Effector memory CD4-positive, alpha-beta T cell (primary cell): ENCODE results near the gene ATAD3B.

Experiments used
- DNase-seq, 3 donors: peaks; one replicate each; pipeline ENCODE4 v3.0.0-alpha.2; 2020
- H3K27ac ChIP-seq: 2 replicates; pipeline ENCODE4 v1.7.0; 2013; ENCODE audit warnings: mild to moderate bottlenecking, low read length, moderate library complexity; ENCODE audit not compliant: insufficient read depth, poor library complexity, severe bottlenecking
- H3K27me3 ChIP-seq: replicated peaks from 2 replicates; pipeline ENCODE4 v1.7.0; 2013; ENCODE audit warnings: mild to moderate bottlenecking, low read length; ENCODE audit not compliant: insufficient read depth, control insufficient read depth, poor library complexity, severe bottlenecking
- H3K36me3 ChIP-seq: 2 replicates; pipeline ENCODE4 v1.7.0; 2013; ENCODE audit warnings: mild to moderate bottlenecking, low read length, moderate library complexity; ENCODE audit not compliant: control insufficient read depth, insufficient read depth
- H3K4me1 ChIP-seq: 2 replicates; pipeline ENCODE4 v1.7.0; 2013; ENCODE audit warnings: low read length, mild to moderate bottlenecking; ENCODE audit not compliant: control insufficient read depth, insufficient read depth, poor library complexity, severe bottlenecking
- H3K4me3 ChIP-seq: 2 replicates; pipeline ENCODE4 v1.7.0; 2013; ENCODE audit warnings: low read length, low read depth, mild to moderate bottlenecking; ENCODE audit not compliant: insufficient read depth, poor library complexity, severe bottlenecking
- H3K9me3 ChIP-seq: 2 replicates; pipeline ENCODE4 v1.7.0; 2013; ENCODE audit warnings: mild to moderate bottlenecking, low read length, moderate library complexity; ENCODE audit not compliant: control insufficient read depth
- total RNA-seq, 3 donors: gene quantifications; one replicate each; lab custom pipeline; 2026; lab: John Stamatoyannopoulos, UW

Gene ATAD3B, protein sequence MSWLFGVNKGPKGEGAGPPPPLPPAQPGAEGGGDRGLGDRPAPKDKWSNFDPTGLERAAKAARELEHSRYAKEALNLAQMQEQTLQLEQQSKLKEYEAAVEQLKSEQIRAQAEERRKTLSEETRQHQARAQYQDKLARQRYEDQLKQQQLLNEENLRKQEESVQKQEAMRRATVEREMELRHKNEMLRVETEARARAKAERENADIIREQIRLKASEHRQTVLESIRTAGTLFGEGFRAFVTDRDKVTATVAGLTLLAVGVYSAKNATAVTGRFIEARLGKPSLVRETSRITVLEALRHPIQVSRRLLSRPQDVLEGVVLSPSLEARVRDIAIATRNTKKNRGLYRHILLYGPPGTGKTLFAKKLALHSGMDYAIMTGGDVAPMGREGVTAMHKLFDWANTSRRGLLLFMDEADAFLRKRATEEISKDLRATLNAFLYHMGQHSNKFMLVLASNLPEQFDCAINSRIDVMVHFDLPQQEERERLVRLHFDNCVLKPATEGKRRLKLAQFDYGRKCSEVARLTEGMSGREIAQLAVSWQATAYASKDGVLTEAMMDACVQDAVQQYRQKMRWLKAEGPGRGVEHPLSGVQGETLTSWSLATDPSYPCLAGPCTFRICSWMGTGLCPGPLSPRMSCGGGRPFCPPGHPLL
- 63.6 to 77.5 (median 65.1) reads per million in 3 donors for total RNA-seq

DNA sequence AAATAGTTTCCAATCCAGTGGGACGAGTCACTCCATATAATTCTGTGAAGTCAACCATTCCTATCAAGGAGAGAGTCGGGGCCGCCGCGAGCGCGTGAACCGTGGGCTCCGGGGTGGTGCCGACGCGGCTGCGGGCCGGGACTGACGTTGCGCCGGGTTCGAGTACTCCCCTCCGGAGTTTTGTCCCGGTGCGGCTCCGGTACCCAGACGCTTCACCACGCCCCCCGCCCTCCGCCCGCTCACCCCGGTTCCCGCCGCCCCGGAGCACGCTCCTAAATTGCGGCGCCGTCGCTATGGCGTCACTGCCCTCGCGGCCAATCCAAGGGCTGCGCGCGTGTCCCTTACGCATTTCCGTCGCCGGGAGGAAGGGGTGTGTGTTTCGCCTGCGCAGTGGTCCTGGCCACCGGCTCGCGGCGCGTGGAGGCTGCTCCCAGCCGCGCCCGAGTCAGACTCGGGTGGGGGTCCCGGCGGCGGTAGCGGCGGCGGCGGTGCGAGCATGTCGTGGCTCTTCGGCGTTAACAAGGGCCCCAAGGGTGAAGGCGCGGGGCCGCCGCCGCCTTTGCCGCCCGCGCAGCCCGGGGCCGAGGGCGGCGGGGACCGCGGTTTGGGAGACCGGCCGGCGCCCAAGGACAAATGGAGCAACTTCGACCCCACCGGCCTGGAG lies at the start of gene ATAD3B:
Gene ATAD3B, plus strand, starts transcription at position 377 of the 664 bp plus-strand sequence. Its CDS starts 120 bp downstream, at position 497.
- DNase-seq = peak; percentile 78 to 87 (median 85)
- Histone ChIP-seq H3K9me3 (no peaks in the 10 kb centered on the region), H3K36me3 (no peaks in the 10 kb centered on the region), H3K4me3 (peak within 1 kb of the TSS; percentile 69), H3K27me3 (no peaks in the 10 kb centered on the region), H3K4me1 (peaks cover 7% of the 10 kb centered on the region), H3K27ac (peak within 1 kb of the TSS; percentile 74)

DNA sequence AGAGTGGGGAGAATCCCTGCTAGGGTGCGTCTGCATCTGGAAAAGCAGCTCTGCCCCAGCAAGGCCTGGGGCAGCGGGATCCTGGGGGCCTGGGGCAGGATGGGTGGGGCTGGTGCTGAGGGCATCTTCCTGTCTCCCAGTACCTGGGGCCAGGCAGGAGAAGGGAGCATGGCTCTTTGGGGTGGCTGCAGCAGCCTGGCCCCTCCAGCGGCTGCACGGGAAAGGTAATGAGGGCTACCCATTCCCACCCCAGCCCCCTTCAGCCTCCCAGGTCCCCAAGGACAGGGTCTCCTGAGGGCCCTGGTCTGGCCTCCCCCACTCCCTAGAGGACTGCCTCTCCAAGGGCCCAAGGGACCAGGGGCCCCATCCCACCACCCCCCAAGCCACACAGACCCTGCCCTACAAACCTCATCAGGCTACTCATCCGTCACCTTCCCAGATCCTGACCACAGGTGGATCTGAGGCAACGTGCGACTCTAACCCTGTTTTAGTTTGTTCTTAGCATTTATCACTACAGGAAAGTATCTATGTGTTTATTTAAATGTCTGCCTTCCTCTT lies 49.6 kb upstream of the ATAD3B start:
- H3K4me1 ChIP-seq = peaks cover 5% of the 10 kb centered on the region
- peaks cover 21% of the 10 kb centered on the region for H3K27me3 ChIP-seq
- H3K9me3 ChIP-seq = no peaks in the 10 kb centered on the region
- no peak for DNase-seq
- H3K4me3 ChIP-seq = no peak overlapping the region
- no peaks in the 10 kb centered on the region for H3K36me3 ChIP-seq
- no peak overlapping the region for H3K27ac ChIP-seq

DNA sequence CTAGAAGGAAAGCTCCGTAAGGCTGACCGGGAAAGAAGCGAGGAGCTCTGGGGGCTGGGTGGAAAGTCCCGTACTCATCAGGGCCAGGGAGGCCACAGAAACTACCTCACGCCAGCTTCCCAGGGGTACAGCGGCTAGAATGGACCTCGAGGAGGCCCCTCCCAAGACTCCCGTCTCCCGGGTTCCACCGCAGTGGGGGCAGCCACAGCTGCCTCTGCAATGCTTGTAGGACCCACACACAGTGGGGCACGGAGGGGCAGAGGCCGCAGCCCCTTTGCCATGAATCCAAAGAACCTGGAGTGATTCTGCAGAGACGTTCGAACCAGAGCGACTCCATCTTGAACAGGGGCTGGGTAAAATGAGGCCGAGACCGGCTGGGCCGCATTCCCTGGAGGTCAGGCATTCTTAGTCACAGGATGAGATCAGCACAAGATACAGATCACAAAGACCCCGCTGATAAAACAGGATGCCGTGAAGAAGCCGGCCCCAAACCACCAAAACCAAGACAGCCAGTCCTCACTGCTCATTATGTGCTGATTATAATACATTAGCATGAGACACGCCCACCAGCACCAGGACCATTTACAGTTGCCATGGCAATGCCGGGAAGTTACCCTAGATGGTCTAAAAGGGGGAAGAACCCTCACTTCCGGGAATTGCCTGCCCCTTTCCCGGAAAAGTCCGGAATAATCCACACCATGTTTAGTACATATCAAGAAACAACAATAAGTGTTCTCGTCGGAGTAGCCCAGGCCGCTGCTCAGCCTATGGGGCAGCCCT lies 48.9 kb upstream of the ATAD3B start:
- Histone ChIP-seq H3K27me3 (peaks cover 24% of the 10 kb centered on the region), H3K27ac (no peak overlapping the region)
- DNase-seq = no peak

DNA sequence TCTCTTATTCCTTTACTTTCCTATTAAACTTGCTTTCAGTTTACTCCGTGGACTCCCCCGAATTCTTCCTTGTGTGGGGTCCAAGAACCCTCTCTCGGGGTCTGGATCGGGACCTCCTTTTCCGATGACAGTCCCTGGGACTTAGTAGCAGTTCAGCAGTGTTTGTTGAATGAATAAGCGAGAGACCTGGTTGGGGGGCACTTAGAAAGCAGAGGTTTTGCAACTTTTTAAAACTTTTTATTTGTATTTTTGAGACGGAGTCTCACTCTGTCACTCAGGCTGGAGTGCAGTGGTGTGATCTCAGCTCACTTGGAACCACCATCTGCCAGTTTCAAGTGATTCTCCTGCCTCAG lies 48.3 kb upstream of the ATAD3B start:
- H3K9me3 ChIP-seq = no peaks in the 10 kb centered on the region

More for the DNA sequence above, 48.9 kb upstream of the ATAD3B start:
- no peaks in the 10 kb centered on the region for H3K36me3 ChIP-seq
- H3K4me3 ChIP-seq = no peak overlapping the region
- H3K9me3 ChIP-seq = no peaks in the 10 kb centered on the region
- peaks cover 7% of the 10 kb centered on the region for H3K4me1 ChIP-seq

DNA sequence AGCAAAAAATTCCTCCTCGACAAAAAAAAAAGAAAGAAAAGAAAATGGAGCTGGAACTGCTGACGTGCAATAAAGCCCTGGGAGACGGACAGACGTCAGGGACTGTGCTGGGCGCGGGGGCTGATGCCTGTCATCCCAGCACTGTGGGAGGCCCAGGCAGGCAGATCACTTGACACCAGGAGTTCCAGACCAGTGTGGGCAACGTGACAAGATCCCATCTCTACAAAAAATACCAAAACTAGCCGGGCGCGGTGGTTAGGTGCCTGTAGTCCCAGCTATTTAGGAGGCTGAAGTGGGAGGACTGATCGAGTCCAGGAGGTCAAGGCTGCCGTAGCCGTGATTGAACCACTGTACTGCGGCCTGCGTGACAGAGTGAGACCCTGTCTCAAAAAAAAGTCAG lies 46.9 kb upstream of the ATAD3B start:
- H3K27me3 ChIP-seq = peaks cover 24% of the 10 kb centered on the region
- no peak for DNase-seq
- no peaks in the 10 kb centered on the region for H3K9me3 ChIP-seq

More for the DNA sequence above, 48.3 kb upstream of the ATAD3B start:
- no peak for DNase-seq
- H3K27ac ChIP-seq = no peak overlapping the region
- peaks cover 24% of the 10 kb centered on the region for H3K27me3 ChIP-seq
- peaks cover 7% of the 10 kb centered on the region for H3K4me1 ChIP-seq
- H3K4me3 ChIP-seq = no peak overlapping the region
- no peaks in the 10 kb centered on the region for H3K36me3 ChIP-seq

DNA sequence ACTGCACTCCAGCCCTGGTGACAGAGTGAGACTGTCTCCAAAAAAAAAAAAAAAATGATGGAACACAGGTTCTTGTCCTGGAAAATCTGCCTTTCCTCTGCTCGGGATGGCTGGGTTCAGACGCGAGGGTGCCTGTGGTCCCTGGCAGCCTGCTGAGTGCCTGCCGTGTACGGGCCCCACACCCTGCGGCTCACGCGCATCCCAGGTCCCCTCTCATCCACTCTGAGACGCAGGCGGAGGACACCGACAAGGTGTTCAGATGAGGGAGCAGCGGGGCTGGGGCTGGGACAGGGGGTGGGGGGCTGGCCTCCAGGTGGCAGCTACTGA lies 46.2 kb upstream of the ATAD3B start:
- no peak overlapping the region for H3K4me3 ChIP-seq
- H3K36me3 ChIP-seq = no peaks in the 10 kb centered on the region
- peaks cover 7% of the 10 kb centered on the region for H3K4me1 ChIP-seq
- H3K27ac ChIP-seq = no peak overlapping the region
- no peaks in the 10 kb centered on the region for H3K9me3 ChIP-seq
- peaks cover 24% of the 10 kb centered on the region for H3K27me3 ChIP-seq
- no peak for DNase-seq

More for the DNA sequence above, 46.9 kb upstream of the ATAD3B start:
- Histone ChIP-seq H3K36me3 (no peaks in the 10 kb centered on the region), H3K4me1 (peaks cover 7% of the 10 kb centered on the region), H3K4me3 (no peak overlapping the region), H3K27ac (no peak overlapping the region)

DNA sequence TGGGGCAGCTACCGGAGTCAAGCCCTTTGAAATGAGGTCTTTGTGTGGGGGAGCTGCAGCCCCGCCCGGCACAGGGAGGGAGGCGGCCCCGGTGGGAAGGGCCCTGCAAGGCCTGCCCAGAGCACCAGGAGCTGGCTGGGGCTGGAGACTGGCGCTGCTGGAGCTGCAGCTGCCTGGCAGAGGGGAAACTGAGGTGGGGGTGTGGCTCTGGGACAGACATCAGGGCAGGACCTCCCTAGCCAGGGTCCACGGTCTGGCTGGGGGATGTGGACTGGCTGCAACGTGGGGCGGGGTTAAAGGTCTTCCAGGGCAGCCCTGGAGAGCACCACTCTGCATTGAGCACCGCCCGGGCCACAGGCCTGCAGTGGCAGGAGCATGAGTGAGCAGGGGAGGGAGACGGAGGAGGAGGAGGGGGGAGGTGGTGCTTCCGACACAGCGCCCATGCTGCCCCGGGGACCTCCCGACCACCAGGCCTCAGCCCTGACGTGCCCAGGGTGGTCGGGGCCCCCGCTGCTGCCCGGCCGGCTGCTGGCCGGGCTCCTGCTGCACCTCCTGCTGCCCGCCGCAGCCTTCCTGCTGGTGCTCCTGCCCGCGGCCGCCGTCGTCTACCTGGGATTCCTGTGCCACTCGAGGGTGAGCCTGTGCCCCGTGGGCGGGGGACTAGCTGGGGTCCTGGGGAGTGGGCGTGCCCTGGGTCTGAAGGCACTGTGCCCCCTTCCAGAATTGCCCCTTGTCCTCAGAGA lies 45.6 kb upstream of the ATAD3B start:
- peaks cover 7% of the 10 kb centered on the region for H3K4me1 ChIP-seq
- H3K9me3 ChIP-seq = no peaks in the 10 kb centered on the region
- no peak for DNase-seq
- H3K27me3 ChIP-seq = peaks cover 20% of the 10 kb centered on the region
- H3K27ac ChIP-seq = no peak overlapping the region
- H3K36me3 ChIP-seq = no peaks in the 10 kb centered on the region
- no peak overlapping the region for H3K4me3 ChIP-seq

DNA sequence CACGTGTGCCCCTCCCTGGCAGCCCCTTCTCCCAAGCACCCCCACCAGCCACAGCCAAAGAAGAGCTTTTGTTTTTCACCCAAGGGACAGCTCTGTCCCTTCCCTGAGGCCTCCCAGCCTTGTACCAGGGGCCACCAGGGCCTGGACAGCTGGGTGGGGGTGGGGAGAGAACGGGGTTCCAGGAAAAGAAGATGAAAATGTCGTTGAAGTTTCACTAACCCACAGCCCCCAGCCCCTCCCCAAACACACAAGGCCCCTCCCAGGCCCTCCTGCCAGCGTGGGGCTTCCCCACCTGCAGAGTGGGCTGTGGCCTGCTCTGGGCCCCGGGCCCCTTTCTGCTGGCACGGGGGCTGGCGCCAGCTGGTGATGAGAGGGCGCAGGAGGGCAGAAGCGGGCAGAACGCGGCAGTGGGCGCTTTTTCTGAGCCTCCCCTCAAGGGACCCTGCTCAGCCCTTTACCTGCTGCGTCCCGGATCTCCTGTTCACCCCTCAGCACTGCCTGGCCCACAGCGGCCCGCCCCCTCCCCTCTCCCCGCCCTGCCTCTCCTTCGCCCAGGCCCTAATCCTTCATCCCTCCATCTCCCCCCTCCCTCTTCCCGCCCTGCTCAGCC lies 45.0 kb upstream of the ATAD3B start:
- H3K27me3 ChIP-seq = peaks cover 14% of the 10 kb centered on the region
- H3K4me3 ChIP-seq = no peak overlapping the region
- no peak overlapping the region for H3K27ac ChIP-seq
- peaks cover 7% of the 10 kb centered on the region for H3K4me1 ChIP-seq
- no peak for DNase-seq
- no peaks in the 10 kb centered on the region for H3K36me3 ChIP-seq
- no peaks in the 10 kb centered on the region for H3K9me3 ChIP-seq
